GM18907 (cell line): ENCODE data around the gene RHOBTB3.
A peak's percentile ranks its signal among the peaks of the same experiment; 100 is the strongest.
"Not testable (repeated sequence)": the region's sequence is repeated elsewhere in the genome, so short reads cannot be mapped to it uniquely, and the experiment has no call there.

Source experiments
- ATAC-seq: cut with Tn5 transposase; IDR thresholded peaks from one replicate; pipeline ENCODE4 v1.9.1; 2021; ENCODE audit warnings: mild to moderate bottlenecking, moderate library complexity; ENCODE audit not compliant: unreplicated experiment

The RHOBTB3 gene

DNA sequence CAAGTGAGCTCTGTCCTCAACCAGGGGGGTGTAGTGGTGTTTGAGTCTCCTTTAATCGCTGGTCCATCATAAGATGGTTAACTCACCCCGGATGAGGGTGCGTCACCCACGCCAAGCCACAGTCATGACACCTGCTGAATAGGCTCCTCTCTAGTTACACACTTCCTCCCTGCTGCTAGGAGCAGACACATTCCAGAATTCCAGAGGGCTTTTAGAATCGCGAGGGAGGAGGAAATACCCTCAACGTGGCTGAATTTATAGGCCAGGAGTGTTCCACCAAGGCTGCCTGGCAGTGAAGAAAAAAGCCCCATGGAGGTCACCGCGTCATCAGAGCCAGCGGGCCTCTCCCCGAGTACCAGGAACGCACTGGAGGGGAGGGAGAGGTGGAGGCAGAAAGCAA lies 86.3 kb downstream of the RHOBTB3 start:
- ATAC-seq: no peak

- peak; percentile 28 for ATAC-seq
Observed at GRCh38 chr5:95818181-95819147, 87.3 kb downstream of the RHOBTB3 start.

DNA sequence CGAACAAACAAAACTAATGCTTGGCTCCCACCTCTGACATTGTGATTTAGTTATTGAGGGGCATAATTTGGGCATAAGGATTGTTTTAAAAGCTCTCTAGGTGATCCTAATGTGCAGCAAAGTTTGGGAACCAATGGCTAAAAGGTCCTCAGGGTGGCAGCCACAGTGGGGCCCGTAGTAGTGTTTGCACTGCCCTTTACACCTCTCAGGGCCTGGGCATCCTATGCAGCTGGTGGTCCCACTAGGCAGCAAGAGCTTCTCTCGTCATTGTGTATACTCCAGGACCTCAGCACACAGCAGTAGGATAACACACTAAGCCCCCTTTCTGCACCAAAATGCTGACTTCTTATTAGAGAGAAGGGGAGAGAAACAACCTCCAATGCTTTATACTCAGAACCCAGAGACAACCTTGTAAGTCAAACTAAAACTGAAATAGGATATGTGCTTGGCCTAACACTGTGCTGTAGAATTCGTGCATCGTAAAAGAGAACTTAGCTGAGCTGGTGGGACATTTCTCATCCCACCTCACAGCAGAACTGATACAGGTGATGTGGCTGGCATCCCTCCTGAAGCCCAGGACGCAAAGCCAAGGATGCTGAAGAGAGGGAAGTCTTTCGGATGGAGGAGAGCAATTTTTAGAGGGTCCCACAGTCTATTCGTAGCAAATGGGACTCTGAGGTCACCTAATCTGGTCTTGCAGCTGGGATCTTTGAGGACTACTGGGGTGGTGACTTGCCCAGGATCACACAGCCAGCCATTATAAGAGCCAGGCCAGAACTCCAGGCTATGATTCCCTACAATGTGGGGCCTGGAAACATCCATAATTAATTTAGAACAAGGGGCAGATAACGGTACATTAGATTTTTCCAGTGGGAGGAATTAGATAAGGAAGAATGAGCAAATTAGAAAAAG lies 90.2 kb downstream of the RHOBTB3 start:
- peak; percentile 23 for ATAC-seq

- peak; percentile 50 for ATAC-seq
Observed at GRCh38 chr5:95822043-95822541, 91.0 kb downstream of the RHOBTB3 start.

- ATAC-seq: peak; percentile 54
Observed at GRCh38 chr5:95822542-95823181, 91.5 kb downstream of the RHOBTB3 start, which contains the start of gene GLRX. Gene GLRX, minus strand, starts transcription at chr5:95822726. Its CDS starts 64 bp downstream, at chr5:95822662.

GRCh38 chr5:95823218-95823737 lies 92.1 kb downstream of the RHOBTB3 start:
- ATAC-seq: no peak

GRCh38 chr5:95823738-95824609 lies 92.8 kb downstream of the RHOBTB3 start:
- ATAC-seq: peak; percentile 52

GRCh38 chr5:95824747-95825146 lies 93.6 kb downstream of the RHOBTB3 start:
- no peak for ATAC-seq

- no peak for ATAC-seq
Observed at GRCh38 chr5:95825495-95825894, 94.4 kb downstream of the RHOBTB3 start.

DNA sequence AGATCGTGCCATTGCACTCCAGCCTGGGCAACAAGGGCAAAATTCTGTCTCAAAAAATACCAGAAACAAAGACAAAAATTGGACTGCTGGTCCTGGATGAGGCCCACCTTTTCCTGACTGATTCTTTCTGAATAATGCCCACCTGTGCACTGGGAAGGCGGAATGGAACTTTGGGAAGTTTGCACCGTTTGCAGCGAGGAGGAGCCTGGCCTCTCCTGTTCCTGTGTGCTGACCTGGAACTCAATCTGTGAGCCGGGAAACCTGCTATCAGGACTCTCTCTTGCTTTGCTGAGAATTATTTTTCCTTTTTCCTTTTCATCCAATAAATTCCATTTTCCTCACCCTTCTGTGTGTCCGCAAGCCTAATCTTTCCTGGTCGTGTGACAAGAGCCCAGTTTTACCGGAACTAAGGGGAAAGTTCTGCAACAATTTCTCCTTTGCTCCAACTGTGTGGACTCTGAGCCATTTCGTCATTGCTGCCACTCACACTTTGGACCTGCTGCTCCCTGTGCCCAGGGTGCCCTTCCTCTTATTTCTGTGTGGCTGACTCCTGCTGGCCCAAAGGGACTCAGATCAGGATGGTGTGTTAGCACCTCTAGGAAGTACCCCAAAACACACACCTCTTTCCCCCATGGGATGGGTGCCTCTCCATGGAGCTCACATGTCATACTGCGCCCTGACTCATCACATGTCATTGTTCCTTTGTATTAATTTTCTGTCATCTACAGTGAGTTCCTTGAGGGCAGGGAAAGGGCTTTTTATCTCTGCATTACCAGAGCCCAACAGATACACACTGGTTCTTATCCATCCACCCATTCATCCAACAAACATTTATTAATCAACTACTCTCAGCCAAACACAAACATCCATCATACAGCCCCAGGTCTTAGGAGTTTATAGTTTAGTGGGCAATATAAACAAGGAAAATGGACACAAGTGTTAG lies 96.1 kb downstream of the RHOBTB3 start:
- ATAC-seq: no peak

- no peak for ATAC-seq
Observed at GRCh38 chr5:95827892-95828246, 96.7 kb downstream of the RHOBTB3 start.

DNA sequence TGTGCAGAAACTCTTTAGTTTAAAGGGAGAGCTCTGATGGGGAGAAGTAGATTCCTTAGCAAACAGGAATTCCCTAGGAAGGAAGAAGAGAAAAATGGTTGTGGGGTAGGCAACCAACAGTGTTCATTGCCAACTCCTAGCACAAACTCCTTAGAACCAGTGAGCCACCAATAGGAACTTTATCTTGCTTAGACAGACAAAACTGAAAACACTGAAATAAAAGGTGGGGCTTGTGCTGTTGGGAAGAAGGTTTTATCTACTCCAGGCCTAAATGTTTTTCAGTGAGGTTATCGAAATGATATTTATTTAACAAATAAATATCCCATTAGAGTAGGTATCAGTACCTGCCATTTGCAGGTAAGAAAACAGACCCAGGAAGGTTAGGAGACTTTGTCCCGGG lies 99.1 kb downstream of the RHOBTB3 start:
- no peak for ATAC-seq

DNA sequence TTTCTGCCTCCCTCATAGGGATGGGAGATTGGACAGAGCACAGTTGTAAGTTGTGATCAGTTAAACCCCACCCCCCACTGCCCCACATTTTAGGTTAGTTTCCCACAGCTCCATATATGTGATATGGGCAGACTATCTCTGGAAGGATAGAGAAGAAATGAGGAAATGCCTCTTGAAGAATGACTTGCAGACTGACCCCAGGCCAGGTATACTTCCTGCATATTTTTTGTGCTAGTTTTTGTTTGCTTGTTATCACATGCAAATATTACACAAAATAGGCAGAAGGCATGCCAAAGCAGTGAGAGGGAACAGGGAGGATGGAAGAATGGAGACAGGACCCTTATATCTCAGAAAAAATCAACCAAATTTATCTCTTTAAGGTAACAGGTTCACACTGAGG lies 101.5 kb downstream of the RHOBTB3 start:
- ATAC-seq: no peak

DNA sequence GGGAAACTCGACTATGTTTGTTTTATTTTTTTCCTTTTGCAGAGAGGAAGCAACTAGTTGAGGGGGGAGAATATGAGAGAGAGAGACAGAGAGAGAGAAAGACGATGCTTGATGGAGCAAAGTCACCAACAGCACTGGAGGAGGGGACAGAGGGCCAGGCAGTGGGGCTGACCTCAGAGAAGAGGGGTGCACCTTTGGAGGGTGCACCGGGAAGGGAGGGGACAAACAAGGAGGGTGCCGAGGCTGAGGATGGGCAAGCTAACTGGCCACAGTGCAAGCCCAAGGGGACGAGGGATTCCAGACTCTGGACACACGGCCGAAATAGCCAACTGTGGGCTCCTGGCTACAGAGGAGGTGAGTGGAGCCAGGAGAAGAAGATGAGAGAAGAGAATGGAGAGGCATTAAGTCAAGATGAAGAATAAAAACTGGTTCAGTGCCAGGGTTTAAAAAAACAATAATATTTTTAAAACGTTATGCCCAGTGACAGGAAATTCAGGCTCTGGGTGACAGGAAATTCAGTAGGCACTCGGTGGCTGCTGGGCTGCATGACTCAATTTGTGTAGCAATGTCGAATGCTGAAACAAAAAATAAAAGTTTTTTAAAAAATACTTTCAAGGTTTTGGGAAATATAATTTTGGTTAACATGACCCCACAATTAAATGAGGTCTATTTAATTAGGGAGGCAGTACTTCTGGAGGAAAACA lies 104.7 kb downstream of the RHOBTB3 start:
- ATAC-seq: no peak

DNA sequence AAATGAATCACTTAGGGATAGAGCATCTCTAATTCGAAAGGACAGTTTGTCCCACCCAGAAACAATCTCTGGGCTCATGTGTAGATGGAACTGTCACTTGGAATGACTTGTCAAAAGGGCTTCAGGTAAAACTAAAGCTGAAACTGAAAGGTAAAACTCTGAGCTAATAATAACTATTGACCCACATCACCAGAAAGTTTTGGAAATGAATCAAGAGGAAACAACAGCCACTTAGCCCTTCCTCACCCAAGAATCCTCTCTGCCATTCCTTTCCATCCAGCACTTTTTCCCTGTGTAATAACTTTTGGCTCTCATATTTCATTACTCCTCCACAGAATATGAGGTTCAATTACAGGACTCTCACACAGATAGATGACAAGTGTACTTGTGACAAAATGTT lies 105.4 kb downstream of the RHOBTB3 start:
- no peak for ATAC-seq

DNA sequence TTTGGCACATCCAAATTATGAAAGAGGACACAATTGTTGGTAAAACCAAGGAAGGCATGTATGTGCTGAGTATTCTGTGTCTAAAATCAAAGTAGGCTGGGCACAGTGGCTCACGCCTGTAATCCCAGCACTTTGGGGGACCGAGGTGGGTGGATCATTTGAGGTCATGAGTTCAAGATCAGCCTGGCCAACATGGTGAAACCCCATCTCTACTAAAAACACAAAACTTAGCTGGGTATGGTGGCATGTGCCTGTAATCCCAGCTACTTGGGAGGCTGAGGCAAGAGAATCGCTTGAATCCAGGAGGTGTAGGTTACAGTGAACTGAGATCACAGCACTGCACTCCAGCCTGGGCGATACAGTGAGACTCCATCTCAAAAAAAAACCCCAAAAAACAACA lies 105.8 kb downstream of the RHOBTB3 start:
- ATAC-seq: not testable (repeated sequence)

GRCh38 chr5:95837492-95837891 lies 106.4 kb downstream of the RHOBTB3 start:
- no peak for ATAC-seq

DNA sequence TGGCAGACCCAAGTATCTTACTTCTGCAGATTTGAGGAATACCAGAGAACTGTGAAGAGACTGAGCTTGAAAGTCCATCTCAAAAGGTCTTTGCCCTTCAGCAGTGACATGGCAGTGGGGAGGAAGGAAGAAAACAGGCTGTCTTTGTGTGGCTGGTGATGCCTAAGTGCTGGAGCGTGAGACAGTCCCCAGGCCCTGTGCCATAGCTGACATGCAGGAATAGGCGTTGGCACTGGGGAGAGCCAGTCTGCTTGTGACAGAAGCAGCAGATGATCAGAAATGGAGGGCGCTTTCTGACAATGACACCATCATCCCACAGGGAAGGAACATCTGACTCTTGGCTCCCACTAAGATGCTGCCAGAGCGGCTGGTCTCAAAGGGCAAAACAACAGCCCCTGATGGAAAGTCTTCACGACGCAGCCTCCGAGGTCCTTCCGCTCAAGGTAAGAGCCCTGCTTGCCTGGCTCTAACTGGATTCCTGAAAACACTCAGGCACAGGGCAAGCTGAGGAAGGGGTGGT lies 106.9 kb downstream of the RHOBTB3 start:
- ATAC-seq: no peak
